Vagina (tissue), 2 donors: ENCODE measurements around the gene SEPTIN1. TPM values are rescaled to one million over a fixed set of nuclear protein-coding genes. Genes with fewer than 3 reads are reported as not detected.

Source experiments
- DNase-seq, 2 donors: peaks; one replicate each; pipeline ENCODE4 v3.0.0-alpha.2; 2017; ENCODE audit errors: extremely low spot score in 2 of 2
- H3K27ac ChIP-seq: fragments of 200-600 bp; sonication (generic); one replicate; pipeline ENCODE4 v1.5.1; 2019
- H3K27me3 ChIP-seq: fragments of 200-600 bp; sonication (generic); one replicate; pipeline ENCODE4 v1.5.1; 2019
- H3K36me3 ChIP-seq, 2 donors: fragments of 200-600 bp; sonication (generic); one replicate each; pipeline ENCODE4 v1.5.1; 2017 to 2019
- H3K4me1 ChIP-seq: fragments of 200-600 bp; sonication (generic); one replicate; pipeline ENCODE4 v1.5.1; 2019
- H3K4me3 ChIP-seq, 2 donors: fragments of 200-600 bp; sonication (generic); 1 replicate in 1 of 2; 2 replicates in 1 of 2; pipeline ENCODE4 v1.5.1; 2016 to 2019
- H3K9me3 ChIP-seq: fragments of 200-600 bp; sonication (generic); one replicate; pipeline ENCODE4 v1.5.1; 2019
- CTCF ChIP-seq, 3 experiments: fragments of 450-650 bp in 2 of 3; fragments of 200-600 bp in 1 of 3; sonication (generic) in 1 of 3; IDR thresholded peaks; one replicate each; pipeline ENCODE4 v1.5.1; 2017 to 2019; ENCODE audit warnings: antibody characterized with exemption in 3 of 3, mild to moderate bottlenecking in 2 of 3, moderate library complexity in 2 of 3
- POLR2A ChIP-seq, 2 donors: fragments of 450-650 bp; IDR thresholded peaks; one replicate each; pipeline ENCODE4 v1.6.1; 2017; ENCODE audit warnings: antibody characterized with exemption in 2 of 2, mild to moderate bottlenecking in 2 of 2, moderate library complexity in 2 of 2
- POLR2AphosphoS5 ChIP-seq, 2 donors: sonication (generic); formaldehyde crosslinking; IDR thresholded peaks; one replicate each; pipeline ENCODE4 v1.9.0; 2017; ENCODE audit warnings: antibody characterized with exemption in 2 of 2, mild to moderate bottlenecking in 2 of 2, low read depth in 1 of 2; ENCODE audit not compliant: insufficient read depth in 1 of 2
- intact Hi-C: fragments of 100-400 bp; cut with DNase I; formaldehyde crosslinking; loops from one replicate; pipeline ENCODE4 v1.15.1; 2023
- total RNA-seq: library from RNA; depleted of rRNA; stranded (reverse); fragments of >200 nt; gene quantifications from one replicate; pipeline ENCODE4 v1.2.3, GENCODE V29; 2016

SEPTIN1 gene
- total RNA-seq, 1 donor from 2014 or later: 3.7 TPM

GRCh38 chr16:30395992-30396585 is 13.7 kb upstream of the SEPTIN1 start:
- Histone ChIP-seq H3K36me3 (no peaks in the 10 kb centered on the region), H3K4me1 (peaks cover 52% of the 10 kb centered on the region), H3K27ac (peak overlapping the region; percentile 72), H3K27me3 (no peaks in the 10 kb centered on the region), H3K4me3 (peak overlapping the region; percentile 83 to 95), H3K9me3 (no peaks in the 10 kb centered on the region)
- DNase-seq: no peak
- intact Hi-C loops: no loop called here
- TF ChIP-seq CTCF (IDR thresholded peaks at IDR 0.05) (no peak), POLR2A (IDR thresholded peaks at IDR 0.05) (no peak), POLR2AphosphoS5 (IDR thresholded peaks at IDR 0.05; ENCODE audit: insufficient read depth in 1 of 2, low read depth in 1 of 2) (no peak)

GRCh38 chr16:30395155-30395991 is 13.0 kb upstream of the SEPTIN1 start, which contains the start of gene ZNF48:
ZNF48 (plus strand) TSS chr16:30395420; CDS start chr16:30395795, 375 bp downstream.
- intact Hi-C loops: no loop called here
- Histone ChIP-seq H3K9me3 (no peaks in the 10 kb centered on the region), H3K4me1 (peaks cover 45% of the 10 kb centered on the region), H3K27ac (peak within 1 kb of the TSS; percentile 72), H3K36me3 (no peaks in the 10 kb centered on the region), H3K4me3 (peak within 1 kb of the TSS; percentile 83 to 95), H3K27me3 (no peaks in the 10 kb centered on the region)
- no peak for DNase-seq
- TF ChIP-seq POLR2AphosphoS5 (IDR thresholded peaks at IDR 0.05; ENCODE audit: insufficient read depth in 1 of 2, low read depth in 1 of 2): peak in 1 of 2 donors; percentile 47
- TF ChIP-seq POLR2A (IDR thresholded peaks at IDR 0.05): peak in 1 of 2 donors; percentile 20
- peak in 2 of 3 experiments; percentile 8 to 27 for TF ChIP-seq CTCF (IDR thresholded peaks at IDR 0.05)

- no peak for DNase-seq
- H3K27ac ChIP-seq: peak overlapping the region; percentile 72
- intact Hi-C loops: no loop called here
- peak overlapping the region; percentile 83 to 95 for H3K4me3 ChIP-seq
- TF ChIP-seq POLR2A (IDR thresholded peaks at IDR 0.05) (no peak), CTCF (IDR thresholded peaks at IDR 0.05) (no peak), POLR2AphosphoS5 (IDR thresholded peaks at IDR 0.05; ENCODE audit: insufficient read depth in 1 of 2, low read depth in 1 of 2) (no peak)
- H3K9me3 ChIP-seq: no peaks in the 10 kb centered on the region
- H3K4me1 ChIP-seq: peaks cover 38% of the 10 kb centered on the region
- H3K36me3 ChIP-seq: no peaks in the 10 kb centered on the region
- no peaks in the 10 kb centered on the region for H3K27me3 ChIP-seq
These were observed 12.3 kb upstream of the SEPTIN1 start for GRCh38 chr16:30394592-30395154.

GRCh38 chr16:30383521-30383920 is 1.2 kb upstream of the SEPTIN1 start:
- H3K9me3 ChIP-seq: no peaks in the 10 kb centered on the region
- H3K4me3 ChIP-seq: no peak overlapping the region
- no peak overlapping the region for H3K27ac ChIP-seq
- H3K36me3 ChIP-seq: no peaks in the 10 kb centered on the region
- peaks cover 17% of the 10 kb centered on the region for H3K4me1 ChIP-seq
- intact Hi-C loops: no loop called here
- TF ChIP-seq POLR2AphosphoS5 (IDR thresholded peaks at IDR 0.05; ENCODE audit: insufficient read depth in 1 of 2, low read depth in 1 of 2) (no peak), POLR2A (IDR thresholded peaks at IDR 0.05) (no peak), CTCF (IDR thresholded peaks at IDR 0.05) (no peak)
- no peak for DNase-seq
- H3K27me3 ChIP-seq: no peaks in the 10 kb centered on the region
